ENCODE data around the gene TRPV4.
A peak's percentile ranks its signal among the peaks of the same experiment; 100 is the strongest.

Gene TRPV4

DNA sequence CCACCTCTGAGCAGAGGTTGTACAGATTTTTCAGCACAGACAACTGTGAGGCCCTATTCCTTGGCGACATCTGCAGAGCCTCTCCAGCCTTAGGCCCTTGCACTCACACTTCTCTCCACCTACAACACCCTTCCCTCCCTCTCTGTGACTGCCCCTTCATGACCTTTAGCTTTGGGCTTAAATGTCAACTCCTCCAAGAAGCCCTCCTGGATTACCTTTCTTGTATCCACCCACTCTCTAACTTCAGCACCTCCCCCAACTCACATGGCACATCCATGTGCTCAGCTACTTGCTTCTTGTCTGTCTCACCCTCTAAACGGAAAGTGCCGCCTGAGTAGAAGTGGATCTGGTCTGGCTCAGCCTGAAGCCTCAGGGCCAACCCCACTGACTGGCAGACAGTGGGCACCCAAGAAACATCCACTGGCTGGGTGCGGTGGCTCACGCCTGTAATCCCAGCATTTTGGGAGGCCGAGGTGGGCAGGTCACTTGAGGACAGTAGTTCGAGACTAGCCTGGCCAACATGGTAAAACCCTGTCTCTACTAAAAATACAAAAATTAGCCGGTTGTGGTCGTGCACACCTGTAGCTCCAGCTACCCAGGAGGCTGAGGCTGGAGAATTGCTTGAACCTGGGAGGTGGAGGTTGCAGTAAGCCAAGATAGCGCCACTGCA, 22.1 kb downstream of the TRPV4 start:
- Histone ChIP-seq H3K4me2 (no peak overlapping the region), H3K9me3 (replicated peaks in 1 of 11) (no peaks in the 10 kb centered on the region), H4K20me1 (no peaks in the 10 kb centered on the region), H3K9ac (no peak overlapping the region), H3K36me3 (no peaks in the 10 kb centered on the region), H3K27ac (no peak overlapping the region), H3K27me3 (no peaks in the 10 kb centered on the region), H3K4me3 (no peak overlapping the region), H3K4me1 (0 out of 20 replicates have a peak, but pooled peaks cover 0 to 4% (median 0%) of the 10 kb centered on the region in 10 experiments)
- no peak for TF ChIP-seq Cebpa-rat (IDR thresholded peaks at IDR 0.05)

DNA sequence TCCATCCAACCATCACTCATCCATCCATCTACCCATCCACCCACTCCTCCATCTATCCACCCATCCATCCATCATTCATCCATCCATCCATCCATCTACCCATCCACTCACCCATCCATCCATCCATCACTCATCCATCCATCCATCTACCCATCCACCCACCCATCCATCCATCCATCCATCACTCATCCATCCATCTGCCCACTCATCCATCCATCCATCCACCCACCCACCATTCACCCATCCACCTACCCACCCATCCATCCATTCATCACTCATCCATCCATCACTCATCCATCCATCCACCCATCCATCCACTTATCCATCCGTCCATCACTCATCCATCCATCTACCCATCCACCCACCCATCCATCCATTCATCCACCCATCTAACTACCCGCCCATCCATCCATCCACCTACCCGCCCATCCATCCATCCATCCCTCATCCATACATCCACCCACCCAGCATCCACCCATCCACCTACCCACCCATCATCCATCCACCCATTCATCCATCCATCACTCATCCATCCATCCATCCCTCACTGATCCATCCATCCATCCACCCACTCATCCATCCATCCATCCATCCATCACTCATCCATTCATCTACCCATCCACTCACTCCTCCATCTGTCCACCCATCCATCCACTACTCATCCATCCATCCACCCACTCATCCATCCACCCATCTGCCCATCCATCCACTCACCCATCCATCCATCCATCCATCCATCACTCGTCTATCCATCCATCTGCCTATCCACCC, 24.1 kb downstream of the TRPV4 start:
- Histone ChIP-seq H3K9me3 (replicated peaks in 1 of 11) (no peaks in the 10 kb centered on the region), H3K9ac (no peak overlapping the region), H3K36me3 (no peaks in the 10 kb centered on the region), H3K4me1 (peaks cover 0 to 4% (median 0%) of the 10 kb centered on the region in 10 experiments; a peak in 1 of 20 replicates), H3K4me2 (no peak overlapping the region), H3K27ac (no peak overlapping the region), H3K27me3 (no peaks in the 10 kb centered on the region), H4K20me1 (no peaks in the 10 kb centered on the region), H3K4me3 (no peak overlapping the region)
- TF ChIP-seq Cebpa-rat (IDR thresholded peaks at IDR 0.05): no peak

DNA sequence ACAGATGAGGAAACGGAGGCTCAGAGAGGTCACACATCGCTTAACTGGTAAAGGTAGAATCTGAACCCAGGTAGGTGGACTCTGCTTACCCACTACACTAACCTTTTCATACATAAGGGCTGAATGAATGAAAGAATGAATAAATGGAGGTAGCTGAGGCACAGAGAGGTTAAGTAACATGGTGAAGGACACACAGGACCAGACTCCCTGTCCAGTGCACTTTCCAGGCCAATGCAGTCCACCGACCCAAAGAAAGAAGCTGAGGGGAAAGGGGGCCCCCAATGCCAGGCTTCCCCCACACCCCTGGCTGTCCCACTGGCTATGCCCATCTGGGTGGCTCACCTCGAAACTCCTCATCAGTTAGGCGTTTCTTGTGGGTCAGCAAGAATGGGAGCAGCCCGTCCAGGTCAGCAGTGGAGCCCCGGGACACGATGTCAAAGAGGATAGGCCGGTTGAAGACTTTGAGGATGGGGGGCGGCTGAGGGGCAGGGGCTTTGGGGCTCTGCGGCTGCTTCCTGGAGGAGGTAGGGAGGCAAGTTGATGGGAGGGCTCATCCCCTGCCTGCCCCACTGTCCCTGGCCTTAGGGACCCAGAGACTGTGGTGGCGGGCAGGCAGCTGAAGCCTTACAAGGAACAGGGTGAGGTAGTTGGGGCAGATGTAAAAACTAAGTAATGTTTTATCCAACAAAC, 25.1 kb downstream of the TRPV4 start:
- Histone ChIP-seq H3K9ac (no peak overlapping the region), H3K27ac (no peak overlapping the region), H3K4me3 (no peak overlapping the region), H3K36me3 (no peaks in the 10 kb centered on the region), H3K27me3 (no peaks in the 10 kb centered on the region), H3K9me3 (replicated peaks in 1 of 11) (no peaks in the 10 kb centered on the region), H3K4me2 (no peak overlapping the region), H4K20me1 (no peaks in the 10 kb centered on the region), H3K4me1 (peaks cover 0 to 4% (median 0%) of the 10 kb centered on the region in 10 experiments; a peak in 1 of 20 replicates)
- TF ChIP-seq Cebpa-rat (IDR thresholded peaks at IDR 0.05): no peak

- Histone ChIP-seq H3K9me3 (replicated peaks in 1 of 11) (peaks cover 0 to 11% (median 0%) of the 10 kb centered on the region in 11 experiments; a peak in 3 of 22 replicates), H3K27me3 (no peaks in the 10 kb centered on the region), H3K4me1 (peaks cover 0 to 4% (median 0%) of the 10 kb centered on the region in 10 experiments; a peak in 1 of 20 replicates), H4K20me1 (no peaks in the 10 kb centered on the region), H3K9ac (0 out of 22 replicates have a peak overlapping the region, but pooled peaks of 1 of the 11 experiments have one; percentile 1), H3K4me2 (no peak overlapping the region), H3K27ac (no peak overlapping the region), H3K4me3 (no peak overlapping the region), H3K36me3 (no peaks in the 10 kb centered on the region)
- peak in 1 of 11 experiments; percentile 33; a peak in 1 of 22 replicates for TF ChIP-seq Cebpa-rat (IDR thresholded peaks at IDR 0.05)
Observed at GRCh38 chr12:109804820-109805761, 28.1 kb downstream of the TRPV4 start.

- Histone ChIP-seq H3K9ac (peak overlapping the region in 1 of 11 experiments; percentile 25; a peak in 1 of 22 replicates), H3K9me3 (replicated peaks in 1 of 11) (peaks cover 0 to 11% (median 0%) of the 10 kb centered on the region in 11 experiments; a peak in 3 of 22 replicates), H3K27ac (no peak overlapping the region), H3K4me2 (no peak overlapping the region), H3K4me1 (peaks cover 0 to 4% (median 0%) of the 10 kb centered on the region in 10 experiments; a peak in 1 of 20 replicates), H4K20me1 (no peaks in the 10 kb centered on the region), H3K4me3 (no peak overlapping the region), H3K27me3 (no peaks in the 10 kb centered on the region), H3K36me3 (no peaks in the 10 kb centered on the region)
- no peak for TF ChIP-seq Cebpa-rat (IDR thresholded peaks at IDR 0.05)
Observed at GRCh38 chr12:109803678-109804077, 29.5 kb downstream of the TRPV4 start.

DNA sequence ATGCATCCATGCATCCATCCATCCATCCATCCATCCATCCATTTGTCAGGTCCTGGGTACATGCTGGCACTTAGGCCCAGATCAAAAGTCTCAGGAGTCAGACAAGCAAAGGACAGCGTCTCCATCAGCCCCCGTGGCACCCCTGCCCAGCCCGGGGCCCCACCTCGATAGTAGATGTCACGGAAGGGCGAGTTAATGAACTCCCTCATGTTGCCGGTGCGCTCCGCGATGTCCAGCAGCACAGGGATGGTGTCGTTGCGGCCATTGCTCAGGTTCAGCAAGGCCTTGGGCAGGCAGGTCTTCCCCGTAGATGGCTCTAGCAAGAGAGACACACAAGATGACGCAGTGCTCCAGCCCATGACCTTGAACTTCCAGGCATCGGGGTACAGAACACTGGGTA, 30.4 kb downstream of the TRPV4 start:
- Histone ChIP-seq H3K27me3 (no peaks in the 10 kb centered on the region), H4K20me1 (no peaks in the 10 kb centered on the region)

DNA sequence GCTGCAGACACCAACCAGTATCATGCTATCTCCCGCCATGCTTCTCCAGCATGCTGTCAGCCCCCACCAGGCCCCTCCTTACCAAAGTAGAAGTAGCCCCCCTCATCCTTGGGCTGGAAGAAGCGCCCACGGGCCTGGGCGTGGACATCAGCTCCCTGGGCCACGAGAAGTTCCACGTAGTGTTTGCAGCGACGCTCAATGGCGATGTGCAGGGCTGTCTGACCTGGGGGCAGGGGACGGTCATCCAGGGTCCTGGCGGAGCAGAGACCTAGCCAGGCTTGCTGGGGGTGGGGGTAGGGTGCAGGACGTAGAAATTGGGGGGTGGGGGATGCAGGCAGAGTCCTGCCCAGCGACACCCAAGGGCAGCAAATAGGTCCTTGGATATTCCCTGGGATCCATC, 32.7 kb downstream of the TRPV4 start:
- H3K4me1 ChIP-seq: peaks cover 0 to 11% (median 0%) of the 10 kb centered on the region in 10 experiments; a peak in 4 of 20 replicates

More for the DNA sequence above, 30.4 kb downstream of the TRPV4 start:
- H3K9ac ChIP-seq: no peak overlapping the region
- H3K27ac ChIP-seq: no peak overlapping the region
- no peak overlapping the region for H3K4me3 ChIP-seq
- no peak overlapping the region for H3K4me2 ChIP-seq
- no peaks in the 10 kb centered on the region for H3K36me3 ChIP-seq
- peaks cover 0 to 10% (median 0%) of the 10 kb centered on the region in 10 experiments; a peak in 4 of 20 replicates for H3K4me1 ChIP-seq
- H3K9me3 ChIP-seq (replicated peaks in 1 of 11): peaks cover 0 to 11% (median 0%) of the 10 kb centered on the region in 11 experiments; a peak in 3 of 22 replicates
- TF ChIP-seq Cebpa-rat (IDR thresholded peaks at IDR 0.05): no peak

GRCh38 chr12:109798691-109799090, 34.5 kb downstream of the TRPV4 start:
- Histone ChIP-seq H3K4me3 (no peak overlapping the region), H4K20me1 (no peaks in the 10 kb centered on the region), H3K36me3 (no peaks in the 10 kb centered on the region), H3K4me1 (peaks cover 0 to 8% (median 0%) of the 10 kb centered on the region in 10 experiments; a peak in 3 of 20 replicates), H3K27me3 (no peaks in the 10 kb centered on the region), H3K9me3 (replicated peaks in 1 of 11) (peaks cover 0 to 11% (median 0%) of the 10 kb centered on the region in 11 experiments; a peak in 3 of 22 replicates), H3K4me2 (no peak overlapping the region), H3K9ac (no peak overlapping the region), H3K27ac (no peak overlapping the region)
- no peak for TF ChIP-seq Cebpa-rat (IDR thresholded peaks at IDR 0.05)

More for the DNA sequence above, 32.7 kb downstream of the TRPV4 start:
- no peaks in the 10 kb centered on the region for H3K36me3 ChIP-seq
- no peak overlapping the region for H3K4me2 ChIP-seq
- peaks cover 0 to 11% (median 0%) of the 10 kb centered on the region in 11 experiments; a peak in 3 of 22 replicates for H3K9me3 ChIP-seq (replicated peaks in 1 of 11)
- H3K27me3 ChIP-seq: no peaks in the 10 kb centered on the region
- H3K9ac ChIP-seq: no peak overlapping the region
- no peak overlapping the region for H3K27ac ChIP-seq
- H4K20me1 ChIP-seq: no peaks in the 10 kb centered on the region
- TF ChIP-seq Cebpa-rat (IDR thresholded peaks at IDR 0.05): no peak
- H3K4me3 ChIP-seq: no peak overlapping the region

Data from BLaER1 treated with 17β-estradiol and CSF1 and Interleukin-3, amounts not matched to agents 10 nM and 100 nM (cell line).